ENCODE results near the gene POLG2. TPM values are rescaled to one million over a fixed set of nuclear protein-coding genes. Genes with fewer than 3 reads are reported as not detected.

Gene POLG2
- total RNA-seq, 4 donors from 2014 or later, result 3.9 to 12.0 (median 8.2) TPM

DNA sequence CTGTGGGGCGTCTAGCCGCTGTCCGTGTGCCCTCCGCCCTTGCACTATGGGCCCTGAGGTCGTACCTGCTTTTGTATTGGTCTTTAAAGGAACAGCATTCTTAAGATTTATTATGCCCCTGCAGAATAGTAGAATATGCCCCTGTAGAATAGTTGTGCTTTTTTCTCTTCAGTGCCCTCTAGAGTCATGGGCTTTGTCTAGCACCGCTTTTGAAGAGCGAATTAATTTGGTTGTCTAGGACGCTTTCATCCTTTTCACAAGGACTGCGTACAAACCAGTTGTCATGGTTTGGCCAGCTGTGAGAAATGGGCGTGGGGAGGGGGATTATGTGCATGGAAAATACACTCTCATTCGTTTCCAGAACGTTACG lies 10.5 kb upstream of the POLG2 start:
- peaks cover 7 to 64% (median 24%) of the 10 kb centered on the region in 3 donors for H3K36me3 ChIP-seq
- 1 to 3% methylated on average over 10 to 13 of the region's 13 CpGs for WGBS, 2 donors
- H3K9me3 ChIP-seq, result no peaks in the 10 kb centered on the region
- no peak for DNase-seq
- H3K4me1 ChIP-seq, result peaks cover 28 to 46% (median 31%) of the 10 kb centered on the region in 3 donors
- H3K4me3 ChIP-seq, result peak overlapping the region; percentile 82 to 100 (median 89)
- intact Hi-C loops (cut with DNase I), result no loop called here
- H3K27ac ChIP-seq, result peak overlapping the region; percentile 99 to 100 (median 100)
- no peak for TF ChIP-seq POLR2A (IDR thresholded peaks at IDR 0.05)
- TF ChIP-seq CTCF (IDR thresholded peaks at IDR 0.05), result peak in 5 of 6 experiments; percentile 26 to 48 (median 36)
- H3K27me3 ChIP-seq, result no peaks in the 10 kb centered on the region

DNA sequence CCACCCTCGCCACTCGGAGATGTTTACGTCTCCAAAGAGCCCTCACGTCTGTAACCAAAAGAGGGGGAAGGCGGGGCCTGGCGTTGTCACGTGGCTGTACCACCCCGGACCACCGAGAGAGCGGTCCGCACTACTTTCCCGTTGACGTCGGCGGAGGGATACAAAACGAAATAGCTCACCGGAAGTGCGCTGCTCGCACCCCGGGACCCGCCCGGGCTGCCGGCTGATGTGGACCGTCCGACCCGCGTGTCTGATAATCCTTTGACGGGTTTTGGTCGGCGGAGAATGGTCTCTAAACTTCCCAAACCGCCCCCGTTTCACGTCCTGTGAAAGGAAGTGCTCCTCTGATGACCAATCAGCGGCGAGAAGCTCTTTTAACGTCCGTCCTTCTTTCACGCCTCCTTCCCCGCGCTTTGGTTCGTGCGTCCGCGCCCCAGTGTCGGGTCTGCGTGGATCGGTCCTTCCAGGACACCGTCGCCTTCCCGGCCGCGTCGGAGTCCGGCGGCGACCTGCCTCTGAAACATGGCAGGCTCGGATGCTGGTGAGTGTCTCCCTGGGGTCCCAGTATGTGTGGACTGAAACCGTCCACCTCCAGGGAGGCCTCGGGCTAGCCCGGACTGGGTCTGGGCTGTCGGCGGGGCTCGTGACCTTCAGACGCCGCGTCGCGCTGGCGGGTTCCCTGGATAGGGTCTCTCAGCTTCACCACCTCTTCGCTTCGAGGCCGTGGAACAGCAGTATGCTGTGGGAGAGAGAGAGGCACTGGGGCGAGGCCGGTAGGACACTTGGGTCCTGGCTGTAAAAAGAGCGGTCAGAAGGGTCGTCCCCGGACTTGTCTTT lies 9.9 kb upstream of the POLG2 start, which contains the start of gene CEP95:
TSS of gene CEP95 (plus strand) at position 402 of the 837 bp plus-strand sequence. CDS start at position 523, 121 bp downstream.
- H3K4me3 ChIP-seq, result peak within 1 kb of the TSS; percentile 82 to 100 (median 89)
- intact Hi-C loops (cut with DNase I), result no loop called here
- H3K36me3 ChIP-seq, result peaks cover 7 to 64% (median 30%) of the 10 kb centered on the region in 3 donors
- H3K27ac ChIP-seq, result peak within 1 kb of the TSS; percentile 99 to 100 (median 100)
- no peaks in the 10 kb centered on the region for H3K9me3 ChIP-seq
- TF ChIP-seq CTCF (IDR thresholded peaks at IDR 0.05), result peak in 1 of 6 experiments; percentile 21
- peak in 2 of 4 donors; percentile 85 to 90 for TF ChIP-seq POLR2A (IDR thresholded peaks at IDR 0.05)
- WGBS, 2 donors, result 0 to 1% methylated on average over 6 to 17 of the region's 77 CpGs
- no peaks in the 10 kb centered on the region for H3K27me3 ChIP-seq
- peak; percentile 98 for DNase-seq
- H3K4me1 ChIP-seq, result peaks cover 28 to 52% (median 37%) of the 10 kb centered on the region in 3 donors

- H3K27me3 ChIP-seq, result no peaks in the 10 kb centered on the region
- H3K27ac ChIP-seq, result peak within 1 kb of the TSS; percentile 99 to 100 (median 100)
- WGBS, 2 donors, result 0 to 1% methylated on average over 5 to 23 of the region's 31 CpGs
- no peaks in the 10 kb centered on the region for H3K9me3 ChIP-seq
- no peak for TF ChIP-seq CTCF (IDR thresholded peaks at IDR 0.05)
- peak in 3 of 4 donors; percentile 53 to 99 (median 96) for TF ChIP-seq POLR2A (IDR thresholded peaks at IDR 0.05)
- peaks cover 28 to 58% (median 41%) of the 10 kb centered on the region in 3 donors for H3K4me1 ChIP-seq
- DNase-seq, result peak; percentile 98
- intact Hi-C loops (cut with DNase I), result no loop called here
- H3K36me3 ChIP-seq, result peaks cover 11 to 64% (median 33%) of the 10 kb centered on the region in 3 donors
- peak within 1 kb of the TSS; percentile 82 to 100 (median 89) for H3K4me3 ChIP-seq
These were observed 9.3 kb upstream of the POLG2 start, which contains the start of gene DDX5 for GRCh38 chr17:64506201-64506575. TSS of gene DDX5 (minus strand) at chr17:64506289. CDS start at chr17:64506119, 170 bp downstream.

GRCh38 chr17:64505340-64506200 lies 8.7 kb upstream of the POLG2 start:
- 0 to 1% methylated on average over 19 to 37 of the region's 76 CpGs for WGBS, 2 donors
- DNase-seq, result peak; percentile 76
- Histone ChIP-seq H3K27me3 (no peaks in the 10 kb centered on the region), H3K9me3 (no peaks in the 10 kb centered on the region), H3K4me3 (peak overlapping the region; percentile 82 to 100 (median 89)), H3K36me3 (peaks cover 17 to 64% (median 33%) of the 10 kb centered on the region in 3 donors), H3K4me1 (peaks cover 28 to 64% (median 46%) of the 10 kb centered on the region in 3 donors), H3K27ac (peak overlapping the region; percentile 99 to 100 (median 100))
- peak in 3 of 4 donors; percentile 29 to 77 (median 40) for TF ChIP-seq POLR2A (IDR thresholded peaks at IDR 0.05)
- TF ChIP-seq CTCF (IDR thresholded peaks at IDR 0.05), result peak in 1 of 6 experiments; percentile 14
- intact Hi-C loops (cut with DNase I), result no loop called here
